ENCODE data around the gene DRC7.
"Not testable (repeated sequence)": the region's sequence is repeated elsewhere in the genome, so short reads cannot be mapped to it uniquely, and the experiment has no call there.

Gene DRC7

DNA sequence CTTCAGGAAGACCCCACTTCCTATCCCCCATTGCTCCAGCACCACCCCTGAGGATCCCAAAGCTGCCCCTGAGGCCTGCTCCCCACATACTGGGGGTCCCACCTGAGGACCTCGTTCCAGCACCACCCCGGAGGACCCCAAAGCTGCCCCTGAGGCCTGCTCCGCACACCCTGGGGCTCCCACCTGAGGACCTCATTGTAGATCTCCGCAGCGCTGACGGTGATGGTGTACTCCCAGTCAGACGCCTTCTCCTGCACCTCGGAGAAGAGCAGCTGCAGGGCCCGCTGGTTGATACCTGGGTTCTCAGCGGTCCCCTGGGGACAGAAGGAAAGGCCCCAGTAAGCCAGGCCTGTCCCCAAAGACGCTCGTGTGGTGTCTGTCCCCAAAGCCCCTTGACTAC, 67.4 kb downstream of the DRC7 start:
- FAIRE-seq (no peak), DNase-seq (ENCODE audit: low spot score) (no peak)

DNA sequence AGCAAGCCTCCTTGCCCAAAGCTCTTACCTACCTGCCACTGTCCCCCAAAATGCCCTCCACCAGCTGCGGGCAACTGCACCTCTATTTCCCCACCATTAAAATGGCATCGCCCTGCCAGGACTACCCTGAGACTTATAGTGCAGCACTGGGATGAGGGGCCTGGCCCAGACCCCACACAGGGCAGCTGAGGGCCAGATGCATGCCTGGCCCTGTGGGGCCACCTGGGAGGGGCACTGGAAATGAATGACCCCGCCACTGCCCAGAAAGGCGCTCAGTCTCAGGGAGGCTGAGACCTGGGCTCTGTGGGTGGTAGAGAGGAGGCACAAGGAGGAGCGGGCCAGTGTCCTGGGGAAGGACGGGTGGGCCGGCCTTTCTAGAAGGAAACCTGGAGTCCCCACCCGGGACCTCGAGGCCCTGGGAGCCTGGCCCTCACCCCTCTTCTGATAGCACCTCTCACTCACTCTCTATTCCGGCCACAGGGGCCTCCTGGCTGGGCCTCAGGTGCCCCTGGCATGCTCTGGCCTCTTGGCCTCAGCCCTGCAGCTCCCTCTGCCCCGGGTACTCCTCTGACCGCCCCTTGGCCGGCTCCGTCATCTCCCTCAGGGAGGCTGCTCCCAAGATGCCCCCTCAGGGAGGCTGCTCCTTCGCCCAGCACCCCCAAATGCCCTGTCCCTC, 67.9 kb downstream of the DRC7 start:
- FAIRE-seq (no peak), DNase-seq (ENCODE audit: low spot score) (no peak)

DNA sequence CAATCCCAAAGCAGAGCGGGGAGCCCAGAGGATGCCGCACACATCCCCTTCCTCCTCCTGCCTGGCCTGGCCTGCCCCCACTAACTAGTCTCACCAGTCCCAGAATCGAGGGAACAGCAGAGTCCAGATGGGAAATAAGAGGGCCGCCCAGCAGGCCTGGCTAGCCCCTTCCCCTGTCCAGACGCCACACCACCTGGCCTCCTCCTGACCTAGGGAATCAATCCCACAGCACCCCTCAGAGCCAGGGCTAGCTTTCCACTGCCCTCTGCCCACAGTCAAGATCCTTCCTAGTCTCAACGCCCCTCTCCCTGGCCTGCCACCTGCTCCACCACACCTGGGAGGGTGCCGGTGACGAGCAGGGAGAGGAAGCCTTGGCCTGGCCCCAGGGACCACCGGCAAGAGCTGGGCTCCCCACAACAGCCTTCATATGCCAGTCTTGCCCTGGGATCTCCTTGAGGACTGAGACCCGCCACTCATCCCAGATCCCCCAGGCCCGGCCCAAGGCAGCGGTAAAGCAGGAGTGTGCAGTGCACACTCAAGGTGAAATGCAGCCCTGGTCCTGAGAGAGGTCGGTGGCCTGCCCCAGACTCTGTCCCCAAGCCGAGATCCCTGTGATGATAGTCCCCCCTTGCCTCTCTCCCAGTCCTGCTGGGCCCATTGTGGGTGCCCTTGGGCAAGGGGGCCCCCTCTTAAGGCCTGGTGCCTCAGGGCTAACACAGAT, 68.8 kb downstream of the DRC7 start:
- FAIRE-seq (no peak), DNase-seq (ENCODE audit: low spot score) (no peak)

DNA sequence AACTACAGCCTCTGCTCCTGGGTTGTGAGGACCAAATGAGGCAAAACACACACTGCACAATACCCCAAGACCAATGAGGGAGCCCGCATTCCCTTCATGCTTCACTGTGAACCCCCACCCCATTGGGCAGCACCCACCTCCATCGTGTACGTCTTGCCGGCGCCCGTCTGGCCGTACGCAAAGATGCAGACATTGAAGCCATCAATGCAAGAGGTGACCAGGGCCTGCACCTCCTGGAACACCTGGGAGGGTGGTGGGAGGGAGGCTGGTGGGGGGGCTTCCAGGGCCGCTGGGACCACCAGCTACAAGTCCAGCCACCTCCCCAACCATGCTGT, 69.4 kb downstream of the DRC7 start:
- FAIRE-seq = no peak

DNA sequence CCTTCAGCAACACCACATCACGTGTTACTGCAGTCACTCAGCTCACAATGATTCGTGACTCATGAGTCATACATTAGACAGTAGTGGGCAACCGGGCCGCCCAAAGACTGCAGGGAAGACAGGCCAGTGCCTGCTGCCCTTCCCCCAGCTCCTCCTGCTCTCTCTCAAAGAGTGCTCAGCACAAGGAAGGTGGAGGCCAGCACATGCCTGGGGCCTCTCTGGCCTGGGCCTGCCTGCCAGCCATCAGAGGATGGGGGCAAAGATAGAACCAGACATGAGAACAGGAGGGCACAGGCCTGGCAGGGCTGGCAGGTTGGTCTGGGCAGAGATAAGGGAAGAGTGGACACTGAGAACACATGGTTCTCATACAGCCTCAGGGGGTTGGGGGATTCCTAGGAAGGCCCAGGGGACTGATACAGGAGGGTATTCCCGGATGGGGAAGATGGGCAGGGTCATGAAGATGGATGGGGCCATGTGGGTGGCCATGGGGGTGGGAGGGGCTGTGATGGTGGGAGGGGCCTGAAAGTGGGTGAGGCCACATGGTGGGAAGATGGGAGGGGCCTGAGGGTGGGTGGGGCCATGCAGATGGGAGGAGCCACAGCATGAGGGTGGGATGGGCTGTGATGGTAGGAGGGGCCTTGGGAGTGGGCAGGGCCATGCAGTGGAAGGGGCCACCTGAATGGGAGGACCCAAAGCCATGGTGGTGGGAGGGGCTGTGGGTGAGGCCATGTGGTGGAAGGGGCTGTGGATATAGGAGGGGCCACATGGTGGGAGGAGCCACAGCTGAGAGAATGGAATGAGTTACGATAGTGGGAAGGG, 69.9 kb downstream of the DRC7 start:
- peak; percentile 90 for DNase-seq (ENCODE audit: low spot score)
- FAIRE-seq = peak; percentile 94

More for the DNA sequence above, 69.4 kb downstream of the DRC7 start:
- DNase-seq (ENCODE audit: low spot score) = no peak

DNA sequence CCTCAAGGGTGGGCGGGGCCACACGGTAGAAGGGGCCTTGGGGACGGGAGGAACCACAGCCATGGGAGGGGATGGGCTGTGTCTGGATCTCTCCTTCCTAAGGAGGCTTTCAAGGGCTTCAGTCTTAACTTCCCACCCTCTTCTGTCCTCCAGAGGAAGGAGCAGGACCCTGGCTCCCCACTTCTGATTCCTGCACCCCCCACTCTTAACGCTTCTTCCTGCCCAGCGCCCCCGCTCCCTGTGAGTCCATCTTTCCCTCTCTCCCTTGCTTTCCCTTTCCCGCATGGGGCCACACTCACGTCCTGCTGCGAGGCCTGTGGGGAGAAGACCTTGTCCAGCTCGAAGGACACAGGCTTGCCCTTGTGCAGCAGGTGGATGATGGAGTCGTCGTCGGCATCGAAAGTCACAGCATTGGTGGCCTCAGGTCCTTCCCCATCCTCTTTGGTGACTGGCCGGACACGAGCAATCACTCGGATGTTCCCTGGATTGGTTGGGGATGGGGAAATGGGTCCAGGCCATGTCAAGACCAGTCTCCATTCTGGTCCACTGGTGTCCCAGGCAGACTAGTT, 70.6 kb downstream of the DRC7 start:
- no peak for DNase-seq (ENCODE audit: low spot score)
- no peak for FAIRE-seq

DNA sequence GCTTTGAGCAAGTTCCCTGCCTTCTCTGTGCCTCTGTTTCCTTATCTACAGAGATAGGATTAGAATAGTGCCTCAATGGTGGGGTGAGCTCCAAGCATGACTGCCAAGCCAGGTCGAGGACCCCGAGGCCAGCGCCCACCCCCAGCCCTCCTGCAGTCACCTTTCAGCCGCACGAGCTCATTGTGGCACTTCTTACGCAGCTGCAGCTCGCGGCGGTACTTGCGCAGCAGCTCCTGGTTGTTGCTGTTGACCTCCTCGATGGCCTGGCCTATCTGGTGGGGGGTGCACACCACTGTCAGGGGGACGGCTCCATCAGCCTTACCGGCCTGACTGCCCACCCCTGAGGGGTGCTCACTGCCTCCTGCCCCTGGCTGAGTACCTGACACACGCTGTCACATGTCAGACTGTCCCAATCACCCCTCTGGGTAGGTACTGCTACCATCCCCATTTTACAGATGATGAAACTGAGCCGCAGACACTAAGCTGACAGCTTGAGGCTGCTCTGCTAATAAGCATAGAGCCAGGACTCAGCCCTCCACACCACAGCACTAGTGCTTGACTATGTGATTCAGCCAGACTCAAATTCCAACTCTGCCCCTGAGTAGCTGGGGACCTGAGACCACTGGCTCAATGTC, 72.2 kb downstream of the DRC7 start:
- DNase-seq (ENCODE audit: low spot score) (no peak), FAIRE-seq (peak; percentile 20)

DNA sequence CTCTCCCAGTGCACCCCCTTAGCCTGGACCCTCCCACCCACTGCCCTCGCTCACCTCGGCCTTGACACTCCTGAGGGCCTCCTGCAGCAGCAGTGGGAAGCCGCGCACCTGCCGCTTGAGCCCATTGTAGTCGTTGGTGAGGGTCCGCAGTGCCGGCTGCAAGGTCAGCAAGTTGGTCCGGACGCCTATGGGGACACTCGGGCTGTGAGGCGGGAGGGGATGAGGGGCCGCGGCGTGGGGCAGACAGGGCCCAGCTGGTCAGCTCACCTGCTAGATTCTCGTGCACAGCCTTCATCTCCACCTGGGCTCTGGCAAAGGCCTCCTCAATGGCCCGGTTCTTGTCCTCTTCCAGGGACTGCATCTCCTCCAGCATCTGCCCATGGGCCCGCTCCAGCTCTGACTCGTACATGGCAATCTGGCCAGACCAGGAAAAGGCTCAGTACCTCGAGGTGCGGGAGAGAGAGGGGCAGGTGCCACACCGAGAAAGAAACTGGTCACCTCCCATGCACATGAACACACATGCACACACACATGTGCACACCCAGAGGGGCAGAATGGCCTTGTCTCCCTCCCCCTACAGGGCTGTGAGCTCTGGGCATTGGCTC, 75.0 kb downstream of the DRC7 start:
- FAIRE-seq (no peak), DNase-seq (ENCODE audit: low spot score) (no peak)

DNA sequence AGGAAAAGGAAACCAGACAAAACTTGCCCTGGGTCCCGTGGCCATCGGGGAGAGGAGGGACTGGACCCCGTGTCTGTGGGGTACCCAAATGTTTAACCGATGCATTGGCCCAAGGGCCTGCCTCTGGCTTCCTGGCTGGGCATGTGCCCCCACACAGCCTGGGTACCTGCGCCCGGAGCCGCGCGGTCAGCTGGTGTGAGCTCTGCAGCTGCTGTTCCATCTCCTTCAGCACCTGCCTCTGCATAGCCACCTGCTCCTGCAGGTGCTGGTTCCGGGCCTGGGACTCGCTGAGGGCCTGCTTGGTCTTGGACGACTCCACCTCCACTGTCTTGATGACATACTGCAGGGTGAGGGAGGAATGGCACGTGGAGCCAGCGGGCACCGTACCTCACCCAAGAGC, 75.8 kb downstream of the DRC7 start:
- DNase-seq (ENCODE audit: low spot score) (no peak), FAIRE-seq (no peak)

DNA sequence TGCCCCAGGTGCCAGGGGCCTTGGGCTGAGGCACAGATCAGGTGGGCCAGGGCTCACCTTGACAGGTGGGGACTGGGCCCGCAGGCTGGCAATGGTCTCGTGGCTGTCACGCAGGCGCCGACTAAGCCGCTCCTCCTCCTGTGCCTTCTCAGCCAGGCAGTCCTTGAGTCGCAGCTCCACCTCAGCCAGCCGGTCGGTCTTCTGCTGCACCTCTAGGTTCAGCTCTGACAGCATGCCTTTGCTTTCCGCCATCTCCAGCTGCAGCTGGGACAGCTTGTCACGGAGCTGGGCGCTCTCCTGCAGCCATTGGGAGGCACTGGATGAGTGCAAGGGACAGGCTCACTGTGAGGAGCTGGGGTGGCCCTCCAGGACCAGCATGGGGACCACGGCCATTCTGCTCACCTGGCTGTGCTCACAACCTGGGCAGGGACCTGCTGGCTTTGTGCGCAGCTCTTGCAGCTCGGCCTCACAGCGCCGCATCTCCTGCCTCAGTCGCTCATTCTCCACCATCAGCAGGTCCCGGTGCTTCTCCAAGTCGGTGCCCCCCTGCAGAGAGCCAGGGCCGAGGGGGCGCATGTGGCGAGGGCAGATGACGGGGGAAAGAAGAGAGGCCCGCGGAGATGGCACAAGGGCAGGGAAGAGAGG, 76.7 kb downstream of the DRC7 start:
- DNase-seq (ENCODE audit: low spot score) (no peak), FAIRE-seq (no peak)

DNA sequence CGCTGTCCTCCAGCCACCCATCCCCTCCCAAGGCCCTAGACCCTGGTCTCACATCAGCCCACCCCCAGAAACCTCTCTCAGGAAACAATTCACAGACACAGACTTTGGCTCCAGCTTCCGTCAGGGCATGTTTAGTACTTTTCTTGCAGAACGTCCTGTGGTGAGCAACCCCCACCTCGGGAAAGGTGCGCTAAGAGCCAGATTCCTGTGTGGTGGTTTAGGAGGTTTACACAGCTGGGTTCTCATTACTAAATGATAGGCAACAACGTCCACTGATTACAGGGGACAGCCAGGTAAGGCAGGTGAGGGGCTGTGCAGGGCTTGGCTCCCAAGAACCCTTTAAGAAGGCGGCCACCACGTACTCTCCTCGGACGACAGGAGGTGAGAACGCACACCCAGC, 78.4 kb downstream of the DRC7 start:
- FAIRE-seq (no peak), DNase-seq (ENCODE audit: low spot score) (no peak)

DNA sequence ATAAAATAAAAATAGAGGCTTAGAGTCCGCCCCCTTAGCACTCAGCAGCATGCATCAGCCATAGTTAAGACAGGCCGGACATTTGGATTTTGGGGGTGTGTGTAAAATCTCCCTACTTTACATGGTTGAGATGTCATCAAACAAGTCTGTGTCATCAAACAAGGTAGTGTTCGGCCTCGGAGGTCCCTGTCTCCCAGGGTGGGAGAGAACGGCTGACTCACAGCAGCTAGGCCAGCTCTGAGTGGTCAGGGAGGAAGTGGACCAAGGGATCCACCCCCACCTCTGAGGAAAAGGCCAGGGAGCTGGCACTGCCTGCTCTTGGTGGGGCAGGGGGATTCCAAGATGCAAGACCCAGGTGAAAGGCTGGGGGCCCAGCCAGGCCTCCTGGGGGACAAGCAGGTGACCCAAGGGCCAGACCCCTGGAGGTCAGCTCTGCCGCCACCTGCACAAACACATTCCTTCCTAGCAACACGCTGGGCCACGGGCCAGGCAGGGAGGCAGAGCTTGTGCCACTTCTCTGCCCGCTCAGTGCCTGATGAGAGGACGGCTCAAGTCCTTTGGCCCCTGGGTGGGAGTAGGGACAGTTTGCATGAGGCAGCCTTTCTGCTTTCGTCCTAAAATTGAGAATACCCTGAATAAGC, 79.2 kb downstream of the DRC7 start:
- DNase-seq (ENCODE audit: low spot score) (no peak), FAIRE-seq (no peak)

DNA sequence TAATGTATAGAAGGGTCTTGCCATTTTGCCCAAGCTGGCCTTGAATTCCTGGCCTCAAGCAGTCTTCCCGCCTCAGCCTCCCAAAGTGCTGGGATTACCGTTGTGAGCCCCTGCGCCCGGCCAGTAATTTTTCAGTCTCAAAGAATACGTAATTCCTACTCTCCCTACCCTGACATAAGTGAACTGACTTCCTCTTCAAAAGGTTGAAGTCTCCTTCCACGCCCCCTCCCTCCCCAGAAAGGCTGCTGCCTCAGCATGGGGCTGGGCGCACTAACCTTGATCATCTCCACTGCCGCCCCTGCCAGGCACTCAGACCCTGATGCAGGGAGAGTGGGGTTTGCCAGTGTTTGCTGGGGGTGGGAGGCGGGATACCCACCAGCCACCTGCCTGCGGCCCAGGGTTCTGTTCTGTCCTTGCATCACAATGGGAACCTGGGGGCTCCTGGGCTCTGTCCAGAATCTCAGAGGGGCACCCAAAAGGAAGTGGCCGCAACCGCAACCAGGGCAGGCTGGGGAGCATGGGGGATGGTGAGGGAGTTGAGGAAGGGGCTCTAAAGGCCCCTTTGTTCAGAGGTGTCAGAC, 80.2 kb downstream of the DRC7 start:
- FAIRE-seq = no peak
- DNase-seq (ENCODE audit: low spot score) = no peak

DNA sequence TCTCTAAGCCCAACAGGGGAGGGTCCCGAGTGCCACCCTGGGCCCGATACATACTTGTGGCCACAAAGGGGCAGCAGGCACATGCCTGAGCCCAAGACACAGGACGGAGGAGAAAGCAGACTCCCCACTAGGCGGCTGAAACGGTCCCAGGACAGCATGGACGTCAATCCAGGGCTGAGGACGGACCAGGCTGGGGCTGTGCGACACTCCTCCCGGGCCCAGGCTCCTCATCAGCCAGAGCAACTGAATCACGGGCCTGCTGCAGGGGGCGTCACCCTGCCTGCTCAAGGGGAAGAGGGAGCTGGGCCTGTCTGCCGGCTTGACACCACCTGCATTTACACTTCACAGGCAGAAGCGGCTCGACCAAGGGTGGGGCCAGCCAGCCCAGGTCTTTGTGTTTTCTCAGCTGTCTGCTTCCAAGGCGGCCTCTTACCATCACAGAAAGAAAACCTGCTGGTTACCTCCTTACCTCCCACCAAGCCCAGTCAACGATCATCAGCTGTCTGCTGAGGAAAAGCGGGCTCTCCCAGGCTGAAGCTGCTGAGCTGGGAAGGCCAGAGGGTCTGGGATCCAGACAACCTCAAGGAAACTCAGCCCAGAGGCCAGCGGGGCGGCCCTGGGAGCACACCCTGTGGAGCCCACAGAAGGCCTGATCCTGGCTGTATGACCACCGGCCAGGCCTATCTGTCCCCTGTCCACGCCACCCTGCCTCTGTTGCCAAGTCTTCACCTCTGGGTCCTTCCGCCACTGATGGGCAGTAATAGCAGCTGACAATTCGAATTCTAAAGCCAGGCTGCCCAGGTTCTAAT, 81.3 kb downstream of the DRC7 start:
- DNase-seq (ENCODE audit: low spot score) (no peak), FAIRE-seq (no peak)

DNA sequence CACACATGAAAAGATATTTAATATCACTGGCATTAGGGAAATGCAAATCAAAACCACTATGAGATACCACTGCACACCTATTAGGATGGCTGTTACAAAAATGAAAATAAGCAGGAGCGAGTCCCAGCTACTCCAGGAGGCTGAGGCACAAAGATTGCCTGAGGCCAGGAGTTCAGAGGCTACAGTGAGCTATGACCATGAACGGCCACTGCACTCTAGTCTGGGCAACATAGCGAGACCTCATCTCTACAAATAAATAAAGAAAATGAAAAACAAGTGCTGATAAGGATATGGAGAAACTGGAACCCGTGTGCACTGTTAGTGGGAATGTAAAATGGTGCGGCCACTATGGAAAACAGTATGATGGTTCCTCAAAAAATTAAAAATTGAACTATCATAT, 84.1 kb downstream of the DRC7 start:
- DNase-seq (ENCODE audit: low spot score) = no peak
- no peak for FAIRE-seq

DNA sequence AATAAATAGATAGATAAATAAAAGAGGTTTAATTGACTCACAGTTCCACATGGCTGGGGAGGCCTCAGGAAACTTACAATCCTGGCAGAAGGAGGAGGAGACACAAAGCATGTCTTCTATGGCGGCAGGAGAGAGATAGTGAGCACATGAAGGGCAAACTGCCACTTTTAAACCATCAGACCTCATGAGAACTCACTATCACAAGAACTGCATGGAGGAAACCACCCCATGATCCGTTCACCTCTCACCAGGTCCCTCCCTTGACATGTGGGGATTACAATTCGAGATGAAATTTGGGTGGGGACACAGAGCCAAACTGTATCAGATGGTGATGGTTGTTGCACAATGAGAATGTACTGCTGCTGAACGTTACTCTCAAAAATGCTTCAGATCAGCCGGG, 85.2 kb downstream of the DRC7 start:
- not testable (repeated sequence) for DNase-seq (ENCODE audit: low spot score); FAIRE-seq

DNA sequence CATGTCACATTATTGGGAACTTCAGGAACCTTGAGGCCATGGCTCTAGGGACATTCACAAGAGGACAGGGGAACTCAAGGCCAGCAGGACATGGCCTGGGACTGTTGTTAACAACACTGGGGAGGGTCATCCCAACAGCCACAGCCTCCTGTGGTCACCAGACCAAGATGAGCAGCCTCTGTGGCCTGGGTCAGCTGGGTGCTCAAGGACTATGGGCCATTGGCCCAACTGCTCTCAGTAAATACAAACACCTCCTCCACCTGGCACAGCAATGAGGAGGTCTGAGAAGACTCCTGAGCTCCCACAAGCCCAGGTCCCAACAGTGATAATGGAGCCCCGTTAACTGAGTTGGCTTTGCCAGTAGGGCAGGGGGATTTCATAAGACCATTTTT, 86.7 kb downstream of the DRC7 start:
- FAIRE-seq (no peak), DNase-seq (ENCODE audit: low spot score) (no peak)

Data from urothelium cell line (cell line).